Stimulated activated CD4-positive, alpha-beta T cell treated with anti-CD3 and anti-CD28 coated beads, Interleukin-1b, Interleukin-23, amount 100 ng/mL, for 48 hours (primary cell): Measurements from ENCODE around the gene FBN2.

Source experiments
- DNase-seq: peaks from one replicate; pipeline ENCODE4 v3.0.0-alpha.2; 2020

FBN2 gene

GRCh38 chr5:128241051-128241695, 296.9 kb downstream of the FBN2 start:
- no peak for DNase-seq

- DNase-seq: no peak
Observed at GRCh38 chr5:128237546-128237945, 300.5 kb downstream of the FBN2 start.

GRCh38 chr5:128237000-128237399, 301.0 kb downstream of the FBN2 start:
- no peak for DNase-seq

- DNase-seq: no peak
Observed at GRCh38 chr5:128236334-128236733, 301.7 kb downstream of the FBN2 start.

GRCh38 chr5:128234928-128235641, 303.0 kb downstream of the FBN2 start:
- DNase-seq: no peak

GRCh38 chr5:128228521-128228920, 309.5 kb downstream of the FBN2 start:
- no peak for DNase-seq

- no peak for DNase-seq
Observed at GRCh38 chr5:128228008-128228407, 310.0 kb downstream of the FBN2 start.

GRCh38 chr5:128225245-128226030, 312.6 kb downstream of the FBN2 start:
- DNase-seq: no peak

- DNase-seq: no peak
Observed at GRCh38 chr5:128224336-128224735, 313.7 kb downstream of the FBN2 start.

- no peak for DNase-seq
Observed at GRCh38 chr5:128220841-128221240, 317.2 kb downstream of the FBN2 start.

GRCh38 chr5:128216860-128217531, 321.0 kb downstream of the FBN2 start:
- no peak for DNase-seq

GRCh38 chr5:128216285-128216684, 321.8 kb downstream of the FBN2 start:
- DNase-seq: no peak

- DNase-seq: no peak
Observed at GRCh38 chr5:128213833-128214232, 324.2 kb downstream of the FBN2 start.

GRCh38 chr5:128213340-128213739, 324.7 kb downstream of the FBN2 start:
- peak; percentile 23 for DNase-seq

- DNase-seq: no peak
Observed at GRCh38 chr5:128212191-128212806, 325.7 kb downstream of the FBN2 start.

- no peak for DNase-seq
Observed at GRCh38 chr5:128208436-128208835, 329.6 kb downstream of the FBN2 start.
